Astrocyte (in vitro differentiated cells and primary cell): ENCODE data around the gene HLA-DQA1.

Experiments
- CTCF ChIP-seq: IDR thresholded peaks from 2 replicates; pipeline ENCODE4 v1.5.1; 2011; ENCODE audit warnings: low read depth, mild to moderate bottlenecking, inconsistent platforms, low read length, moderate library complexity; ENCODE audit not compliant: insufficient read depth
- EZH2 ChIP-seq: IDR thresholded peaks from 2 replicates; pipeline ENCODE4 v1.6.1; 2012; ENCODE audit warnings: mild to moderate bottlenecking, low read length, inconsistent platforms; ENCODE audit not compliant: insufficient read depth

- no peak for TF ChIP-seq CTCF
- TF ChIP-seq EZH2, result no peak
Measured at GRCh38 chr6:32589596-32590449, 47.4 kb upstream of the HLA-DQA1 start, which contains the start of gene HLA-DRB1.
